HL-60 (cell line): ENCODE measurements around the gene RNGTT.

Source experiments
- GABPA ChIP-seq: IDR thresholded peaks from 2 replicates; pipeline ENCODE4 v1.6.1; 2012; ENCODE audit warnings: low read depth
- POLR2AphosphoS5 ChIP-seq: IDR thresholded peaks from 2 replicates; pipeline ENCODE4 v1.6.1; 2012; ENCODE audit warnings: low read depth
- SPI1 ChIP-seq: IDR thresholded peaks from 2 replicates; pipeline ENCODE4 v1.6.1; 2012; ENCODE audit warnings: low read depth, mild to moderate bottlenecking, borderline replicate concordance
- TF ChIP-seq, protein P1 (sequence below): IDR thresholded peaks from one replicate; pipeline ENCODE4 v1.5.1; 2011; ENCODE audit warnings: low read length, control low read depth, inconsistent platforms; ENCODE audit not compliant: insufficient read depth
- TF ChIP-seq, protein P2 (sequence below): IDR thresholded peaks from 2 replicates; pipeline ENCODE4 v1.6.1; 2012; ENCODE audit warnings: low read depth; ENCODE audit not compliant: insufficient replicate concordance

DNA sequence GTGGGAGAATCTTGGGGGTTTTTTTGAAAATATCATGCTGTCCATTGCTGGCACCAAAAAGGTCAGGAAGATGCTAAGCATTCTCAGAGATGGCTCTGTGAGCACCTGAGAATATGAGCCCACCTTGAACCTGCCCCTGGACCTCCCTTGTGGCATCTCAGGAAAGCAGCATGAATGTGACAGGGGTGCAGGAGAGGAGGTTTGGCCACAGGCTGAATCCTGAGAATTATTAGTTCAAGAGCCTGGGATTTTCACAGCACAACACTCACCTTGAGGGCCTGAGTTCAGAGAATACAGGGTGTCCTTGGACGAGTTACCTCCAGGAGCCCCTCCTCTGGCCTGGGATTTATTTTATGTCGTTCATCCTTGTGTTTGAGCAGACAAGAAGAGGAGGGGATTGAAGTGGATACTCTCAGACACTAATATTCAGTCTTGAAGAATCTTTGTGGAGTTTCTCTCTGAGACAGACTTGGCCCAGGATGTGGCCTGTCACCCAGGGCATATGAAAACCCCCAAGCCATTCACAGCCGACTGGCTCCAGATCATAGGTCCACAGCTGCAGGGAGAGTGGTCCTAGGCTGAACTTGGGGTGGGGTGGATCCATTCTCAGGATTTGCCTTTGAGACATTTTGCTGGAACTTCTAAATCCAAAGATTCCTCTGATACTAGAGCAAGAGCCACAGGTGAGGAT is 390.8 kb downstream of the RNGTT start:
- TF ChIP-seq, protein P1, sequence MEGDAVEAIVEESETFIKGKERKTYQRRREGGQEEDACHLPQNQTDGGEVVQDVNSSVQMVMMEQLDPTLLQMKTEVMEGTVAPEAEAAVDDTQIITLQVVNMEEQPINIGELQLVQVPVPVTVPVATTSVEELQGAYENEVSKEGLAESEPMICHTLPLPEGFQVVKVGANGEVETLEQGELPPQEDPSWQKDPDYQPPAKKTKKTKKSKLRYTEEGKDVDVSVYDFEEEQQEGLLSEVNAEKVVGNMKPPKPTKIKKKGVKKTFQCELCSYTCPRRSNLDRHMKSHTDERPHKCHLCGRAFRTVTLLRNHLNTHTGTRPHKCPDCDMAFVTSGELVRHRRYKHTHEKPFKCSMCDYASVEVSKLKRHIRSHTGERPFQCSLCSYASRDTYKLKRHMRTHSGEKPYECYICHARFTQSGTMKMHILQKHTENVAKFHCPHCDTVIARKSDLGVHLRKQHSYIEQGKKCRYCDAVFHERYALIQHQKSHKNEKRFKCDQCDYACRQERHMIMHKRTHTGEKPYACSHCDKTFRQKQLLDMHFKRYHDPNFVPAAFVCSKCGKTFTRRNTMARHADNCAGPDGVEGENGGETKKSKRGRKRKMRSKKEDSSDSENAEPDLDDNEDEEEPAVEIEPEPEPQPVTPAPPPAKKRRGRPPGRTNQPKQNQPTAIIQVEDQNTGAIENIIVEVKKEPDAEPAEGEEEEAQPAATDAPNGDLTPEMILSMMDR: no peak
- TF ChIP-seq, protein P2, sequence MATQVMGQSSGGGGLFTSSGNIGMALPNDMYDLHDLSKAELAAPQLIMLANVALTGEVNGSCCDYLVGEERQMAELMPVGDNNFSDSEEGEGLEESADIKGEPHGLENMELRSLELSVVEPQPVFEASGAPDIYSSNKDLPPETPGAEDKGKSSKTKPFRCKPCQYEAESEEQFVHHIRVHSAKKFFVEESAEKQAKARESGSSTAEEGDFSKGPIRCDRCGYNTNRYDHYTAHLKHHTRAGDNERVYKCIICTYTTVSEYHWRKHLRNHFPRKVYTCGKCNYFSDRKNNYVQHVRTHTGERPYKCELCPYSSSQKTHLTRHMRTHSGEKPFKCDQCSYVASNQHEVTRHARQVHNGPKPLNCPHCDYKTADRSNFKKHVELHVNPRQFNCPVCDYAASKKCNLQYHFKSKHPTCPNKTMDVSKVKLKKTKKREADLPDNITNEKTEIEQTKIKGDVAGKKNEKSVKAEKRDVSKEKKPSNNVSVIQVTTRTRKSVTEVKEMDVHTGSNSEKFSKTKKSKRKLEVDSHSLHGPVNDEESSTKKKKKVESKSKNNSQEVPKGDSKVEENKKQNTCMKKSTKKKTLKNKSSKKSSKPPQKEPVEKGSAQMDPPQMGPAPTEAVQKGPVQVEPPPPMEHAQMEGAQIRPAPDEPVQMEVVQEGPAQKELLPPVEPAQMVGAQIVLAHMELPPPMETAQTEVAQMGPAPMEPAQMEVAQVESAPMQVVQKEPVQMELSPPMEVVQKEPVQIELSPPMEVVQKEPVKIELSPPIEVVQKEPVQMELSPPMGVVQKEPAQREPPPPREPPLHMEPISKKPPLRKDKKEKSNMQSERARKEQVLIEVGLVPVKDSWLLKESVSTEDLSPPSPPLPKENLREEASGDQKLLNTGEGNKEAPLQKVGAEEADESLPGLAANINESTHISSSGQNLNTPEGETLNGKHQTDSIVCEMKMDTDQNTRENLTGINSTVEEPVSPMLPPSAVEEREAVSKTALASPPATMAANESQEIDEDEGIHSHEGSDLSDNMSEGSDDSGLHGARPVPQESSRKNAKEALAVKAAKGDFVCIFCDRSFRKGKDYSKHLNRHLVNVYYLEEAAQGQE: no peak
- TF ChIP-seq GABPA (no peak), POLR2AphosphoS5 (no peak), SPI1 (no peak)
